Measurements from ENCODE around the gene PTPRN2. TPM values are rescaled to one million over a fixed set of nuclear protein-coding genes. Genes with fewer than 3 reads are reported as not detected.
A peak's percentile ranks its signal among the peaks of the same experiment; 100 is the strongest.

PTPRN2 gene
- total and polyA plus RNA-seq, 8 donors, result 12.2 to 49.2 (median 31.8) TPM

DNA sequence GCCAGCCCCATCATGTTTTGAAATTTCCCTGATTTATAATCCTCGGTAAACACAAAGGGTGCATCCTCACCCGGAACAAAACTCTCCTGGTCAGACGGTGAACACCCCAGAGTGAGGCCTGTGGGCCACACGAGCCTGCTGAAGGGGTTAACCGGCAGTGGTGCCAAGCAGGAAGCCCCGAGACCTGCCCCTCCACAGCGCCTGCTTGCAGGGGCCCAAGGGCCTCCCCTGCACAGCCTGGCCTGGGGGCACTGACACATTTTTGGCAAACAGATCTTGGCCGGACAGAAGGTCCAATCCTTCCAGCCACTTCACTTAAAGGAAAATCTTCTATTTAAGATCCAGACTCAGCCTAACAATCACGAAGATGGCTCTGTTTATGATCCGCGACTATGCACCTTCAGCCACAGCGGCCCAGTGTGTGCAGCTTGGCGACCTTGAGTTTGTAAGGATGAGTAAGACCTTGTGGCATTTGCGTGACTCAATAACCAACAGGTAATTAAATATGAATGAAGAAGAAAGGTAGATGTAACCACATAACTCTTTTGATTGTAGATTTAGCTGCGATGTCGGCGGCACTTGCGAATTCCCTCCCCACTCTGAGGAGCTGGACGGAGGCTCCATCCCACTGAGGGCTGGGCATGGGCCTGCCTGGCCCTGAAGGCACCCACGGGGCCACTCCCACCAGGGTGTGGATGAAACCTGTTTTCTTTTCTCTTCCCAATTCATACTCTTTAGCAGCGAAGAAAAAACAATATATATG, 922.6 kb downstream of the PTPRN2 start:
- Histone ChIP-seq H3K27ac (no peak overlapping the region), H3K27me3 (no peaks in the 10 kb centered on the region), H3K9me3 (no peaks in the 10 kb centered on the region), H3K36me3 (no peaks in the 10 kb centered on the region), H3K4me1 (no peaks in the 10 kb centered on the region), H3K4me3 (no peak overlapping the region)
- 84 to 85% methylated on average over 21 of the region's 21 CpGs for WGBS, 2 donors
- TF ChIP-seq, protein P1, sequence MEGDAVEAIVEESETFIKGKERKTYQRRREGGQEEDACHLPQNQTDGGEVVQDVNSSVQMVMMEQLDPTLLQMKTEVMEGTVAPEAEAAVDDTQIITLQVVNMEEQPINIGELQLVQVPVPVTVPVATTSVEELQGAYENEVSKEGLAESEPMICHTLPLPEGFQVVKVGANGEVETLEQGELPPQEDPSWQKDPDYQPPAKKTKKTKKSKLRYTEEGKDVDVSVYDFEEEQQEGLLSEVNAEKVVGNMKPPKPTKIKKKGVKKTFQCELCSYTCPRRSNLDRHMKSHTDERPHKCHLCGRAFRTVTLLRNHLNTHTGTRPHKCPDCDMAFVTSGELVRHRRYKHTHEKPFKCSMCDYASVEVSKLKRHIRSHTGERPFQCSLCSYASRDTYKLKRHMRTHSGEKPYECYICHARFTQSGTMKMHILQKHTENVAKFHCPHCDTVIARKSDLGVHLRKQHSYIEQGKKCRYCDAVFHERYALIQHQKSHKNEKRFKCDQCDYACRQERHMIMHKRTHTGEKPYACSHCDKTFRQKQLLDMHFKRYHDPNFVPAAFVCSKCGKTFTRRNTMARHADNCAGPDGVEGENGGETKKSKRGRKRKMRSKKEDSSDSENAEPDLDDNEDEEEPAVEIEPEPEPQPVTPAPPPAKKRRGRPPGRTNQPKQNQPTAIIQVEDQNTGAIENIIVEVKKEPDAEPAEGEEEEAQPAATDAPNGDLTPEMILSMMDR (IDR thresholded peaks at IDR 0.05), result no peak
- ATAC-seq (no peak), FAIRE-seq (no peak), DNase-seq (no peak)
- intact Hi-C loops (cut with DNase I), result no loop called here

DNA sequence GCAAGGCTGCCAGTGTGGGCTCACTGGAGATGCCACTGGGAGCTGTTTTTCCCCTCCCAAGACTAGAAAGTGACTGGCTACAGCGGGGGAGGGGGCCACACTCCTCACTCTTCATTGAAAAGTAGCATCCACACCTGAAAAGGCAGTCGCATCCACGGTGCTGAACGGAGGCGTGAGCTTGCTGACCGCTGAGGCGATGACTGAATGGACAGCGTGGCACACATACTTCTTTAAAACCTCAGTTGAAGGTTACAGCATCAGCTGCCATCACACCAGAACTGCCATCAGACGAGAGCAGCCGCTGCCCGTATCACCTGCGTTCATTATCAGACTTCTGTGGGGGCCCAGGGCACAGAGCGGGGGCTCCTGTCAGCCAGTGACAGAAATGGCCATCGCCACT, 923.6 kb downstream of the PTPRN2 start:
- Histone ChIP-seq H3K27me3 (no peaks in the 10 kb centered on the region), H3K27ac (no peak overlapping the region), H3K4me3 (no peak overlapping the region), H3K36me3 (no peaks in the 10 kb centered on the region), H3K4me1 (no peaks in the 10 kb centered on the region), H3K9me3 (no peaks in the 10 kb centered on the region)
- TF ChIP-seq, protein P1 (IDR thresholded peaks at IDR 0.05), result no peak
- DNase-seq (no peak), FAIRE-seq (no peak), ATAC-seq (no peak)
- intact Hi-C loops (cut with DNase I), result no loop called here
- WGBS, 2 donors, result 80 to 85% methylated on average over 14 of the region's 14 CpGs

DNA sequence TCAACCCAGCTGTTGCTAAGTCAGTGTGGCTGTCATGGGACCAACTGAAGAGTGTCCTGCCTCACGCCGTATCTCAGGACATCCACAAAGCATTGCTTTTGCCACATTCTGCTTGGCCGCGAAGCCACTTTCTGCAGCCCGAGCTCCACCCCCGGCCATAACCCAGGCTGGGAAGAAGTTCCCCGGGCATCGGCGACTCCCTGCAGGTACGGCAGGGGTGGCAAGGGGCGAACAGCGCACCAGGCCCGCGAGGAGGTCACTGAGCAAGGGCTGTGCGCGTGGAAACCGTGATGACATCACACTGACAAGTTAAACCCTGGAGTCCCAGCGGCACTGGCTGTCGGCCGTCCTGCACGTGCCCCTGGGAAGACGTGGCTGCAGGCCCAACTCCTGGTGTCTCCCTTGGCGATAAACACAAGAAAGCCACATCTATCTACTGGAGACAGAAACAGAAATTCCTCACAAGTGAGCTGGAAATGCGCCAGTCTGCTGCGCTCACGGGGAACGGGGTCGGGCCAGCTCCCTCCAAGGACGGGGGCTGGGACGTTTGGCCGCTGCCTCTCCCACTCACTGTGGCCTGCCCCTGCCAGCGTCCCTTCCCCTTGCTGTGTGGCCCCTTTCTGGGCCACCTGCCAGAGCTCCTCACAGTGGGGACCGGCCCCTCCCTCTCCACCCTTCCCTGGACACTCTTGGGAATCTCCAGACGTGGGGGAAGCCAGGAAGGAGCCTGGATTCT, 924.5 kb downstream of the PTPRN2 start:
- H3K36me3 ChIP-seq, result no peaks in the 10 kb centered on the region
- FAIRE-seq, result no peak
- H3K27ac ChIP-seq, result no peak overlapping the region
- H3K27me3 ChIP-seq, result no peaks in the 10 kb centered on the region
- intact Hi-C loops (cut with DNase I), result no loop called here
- no peaks in the 10 kb centered on the region for H3K4me1 ChIP-seq
- no peaks in the 10 kb centered on the region for H3K9me3 ChIP-seq
- no peak overlapping the region for H3K4me3 ChIP-seq
- DNase-seq, result no peak
- TF ChIP-seq, protein P1 (IDR thresholded peaks at IDR 0.05), result no peak
- 76 to 77% methylated on average over 34 of the region's 34 CpGs for WGBS, 2 donors
- no peak for ATAC-seq

DNA sequence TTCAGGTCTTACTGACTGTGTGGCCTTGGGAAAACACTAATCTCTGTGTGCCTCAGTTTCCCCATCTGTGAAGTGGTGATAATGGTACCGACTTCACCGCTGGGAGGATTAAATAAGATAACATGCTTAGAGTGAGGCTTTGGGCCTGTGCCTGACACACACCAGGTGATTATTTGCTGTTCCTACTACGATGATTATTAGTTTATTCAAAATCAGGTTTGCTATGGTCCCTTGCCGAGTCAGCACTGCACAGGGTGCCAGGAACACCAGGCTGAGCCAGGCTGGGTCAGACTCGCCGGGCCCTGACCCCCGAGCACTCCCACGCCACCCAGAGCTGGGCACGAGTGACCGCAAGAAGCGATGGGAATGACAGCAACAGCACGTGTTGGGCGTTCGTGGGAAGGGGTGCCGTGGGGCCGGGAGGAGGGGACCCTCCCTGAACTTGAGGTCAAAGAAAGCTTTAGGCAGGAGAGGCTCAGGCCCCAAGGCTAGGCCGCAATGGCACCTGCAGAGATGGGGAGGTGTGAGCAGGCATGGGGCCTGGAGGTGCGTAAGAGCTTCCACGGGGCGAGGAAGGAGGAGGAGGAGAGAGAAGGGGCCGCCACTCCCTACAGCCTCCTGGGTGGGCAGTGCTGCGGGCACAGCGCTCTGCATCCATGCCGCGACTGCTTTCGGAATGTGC, 925.4 kb downstream of the PTPRN2 start:
- intact Hi-C loops (cut with DNase I), result no loop called here
- TF ChIP-seq, protein P1 (IDR thresholded peaks at IDR 0.05), result no peak
- Histone ChIP-seq H3K27ac (no peak overlapping the region), H3K36me3 (no peaks in the 10 kb centered on the region), H3K9me3 (no peaks in the 10 kb centered on the region), H3K4me3 (no peak overlapping the region), H3K27me3 (no peaks in the 10 kb centered on the region), H3K4me1 (no peaks in the 10 kb centered on the region)
- 88 to 89% methylated on average over 26 of the region's 26 CpGs for WGBS, 2 donors
- no peak for FAIRE-seq
- ATAC-seq, result no peak
- peak in 1 of 6 donors; percentile 40 for DNase-seq
